ENCODE results near the gene DIAPH2. TPM values are rescaled to one million over a fixed set of nuclear protein-coding genes. Genes with fewer than 3 reads are reported as not detected.

Gene DIAPH2
- total RNA-seq, 1 donor from 2014 or later = 12.3 TPM

DNA sequence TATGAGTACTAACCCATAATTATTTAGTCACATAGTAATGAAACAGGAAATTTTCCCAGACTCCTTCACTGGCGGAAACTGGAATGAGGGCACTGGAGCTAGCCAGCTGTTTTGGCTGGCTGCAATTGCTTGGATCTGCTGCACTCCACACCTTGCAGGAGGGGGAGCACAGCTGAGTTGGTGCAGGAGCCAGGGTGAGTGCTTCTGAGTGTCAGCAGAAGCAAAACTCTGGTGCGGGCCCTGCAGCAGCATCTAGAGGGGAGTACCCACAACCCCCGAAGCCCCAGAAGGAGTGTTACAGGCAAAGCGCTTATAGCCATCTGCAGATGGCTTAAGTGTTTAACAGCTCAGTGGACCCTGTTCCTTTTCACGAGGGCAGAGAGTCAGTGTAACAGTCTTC lies 295.1 kb downstream of the DIAPH2 start:
- DNase-seq (ENCODE audit: low read depth) = no peak
- TF ChIP-seq, protein P1, sequence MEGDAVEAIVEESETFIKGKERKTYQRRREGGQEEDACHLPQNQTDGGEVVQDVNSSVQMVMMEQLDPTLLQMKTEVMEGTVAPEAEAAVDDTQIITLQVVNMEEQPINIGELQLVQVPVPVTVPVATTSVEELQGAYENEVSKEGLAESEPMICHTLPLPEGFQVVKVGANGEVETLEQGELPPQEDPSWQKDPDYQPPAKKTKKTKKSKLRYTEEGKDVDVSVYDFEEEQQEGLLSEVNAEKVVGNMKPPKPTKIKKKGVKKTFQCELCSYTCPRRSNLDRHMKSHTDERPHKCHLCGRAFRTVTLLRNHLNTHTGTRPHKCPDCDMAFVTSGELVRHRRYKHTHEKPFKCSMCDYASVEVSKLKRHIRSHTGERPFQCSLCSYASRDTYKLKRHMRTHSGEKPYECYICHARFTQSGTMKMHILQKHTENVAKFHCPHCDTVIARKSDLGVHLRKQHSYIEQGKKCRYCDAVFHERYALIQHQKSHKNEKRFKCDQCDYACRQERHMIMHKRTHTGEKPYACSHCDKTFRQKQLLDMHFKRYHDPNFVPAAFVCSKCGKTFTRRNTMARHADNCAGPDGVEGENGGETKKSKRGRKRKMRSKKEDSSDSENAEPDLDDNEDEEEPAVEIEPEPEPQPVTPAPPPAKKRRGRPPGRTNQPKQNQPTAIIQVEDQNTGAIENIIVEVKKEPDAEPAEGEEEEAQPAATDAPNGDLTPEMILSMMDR (IDR thresholded peaks at IDR 0.05; ENCODE audit: insufficient read depth, low read length, poor library complexity, severe bottlenecking) = no peak
- no peaks in the 10 kb centered on the region for H3K36me3 ChIP-seq (ENCODE audit: control insufficient read depth, insufficient read depth, low read length)
- H3K27me3 ChIP-seq (ENCODE audit: control insufficient read depth, insufficient read depth, low read length) = no peaks in the 10 kb centered on the region
- H3K4me3 ChIP-seq (ENCODE audit: low read depth, low read length) = no peak overlapping the region

DNA sequence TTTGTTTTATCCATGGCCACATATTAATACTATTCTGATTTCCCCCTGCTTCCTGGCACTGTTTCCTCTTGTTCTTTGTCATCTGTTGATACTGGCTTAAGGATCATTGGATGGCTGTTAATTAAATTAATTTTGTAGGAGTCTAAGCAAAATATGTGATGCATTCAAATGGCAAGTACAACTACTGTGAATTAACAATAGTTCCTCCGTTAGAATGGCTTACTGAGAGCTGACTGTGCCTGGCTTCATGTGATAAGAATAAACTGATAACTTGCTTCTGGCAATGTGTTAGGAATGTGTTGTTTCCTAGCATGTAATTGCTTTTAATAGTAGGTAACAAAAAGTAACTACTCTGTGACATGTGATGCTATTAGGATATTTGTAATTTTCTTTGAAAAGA lies 297.5 kb downstream of the DIAPH2 start:
- no peak for DNase-seq (ENCODE audit: low read depth)
- Histone ChIP-seq H3K27me3 (ENCODE audit: control insufficient read depth, insufficient read depth, low read length) (no peaks in the 10 kb centered on the region), H3K36me3 (ENCODE audit: control insufficient read depth, insufficient read depth, low read length) (no peaks in the 10 kb centered on the region), H3K4me3 (ENCODE audit: low read depth, low read length) (no peak overlapping the region)
- TF ChIP-seq, protein P1 (IDR thresholded peaks at IDR 0.05; ENCODE audit: insufficient read depth, low read length, poor library complexity, severe bottlenecking) = no peak

DNA sequence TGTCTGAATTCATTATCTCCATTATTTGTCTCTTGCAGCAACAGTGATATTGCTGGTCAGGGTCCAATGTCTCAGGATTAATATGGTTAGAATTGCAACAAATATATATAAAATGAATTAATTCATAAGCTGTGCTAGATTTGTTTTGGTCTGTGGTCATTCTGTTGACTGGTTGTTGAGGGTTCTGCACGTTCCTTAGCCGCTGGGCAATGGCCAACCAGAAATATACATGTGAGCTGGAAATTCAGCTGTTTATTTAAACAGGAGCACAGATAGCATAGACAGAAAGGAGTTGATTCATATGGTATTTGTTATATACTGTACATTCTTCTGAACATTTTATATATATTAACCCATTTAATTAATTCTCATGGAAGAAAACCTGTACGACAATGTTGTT lies 299.9 kb downstream of the DIAPH2 start:
- H3K36me3 ChIP-seq (ENCODE audit: control insufficient read depth, insufficient read depth, low read length) = no peaks in the 10 kb centered on the region
- H3K4me3 ChIP-seq (ENCODE audit: low read depth, low read length) = no peak overlapping the region
- TF ChIP-seq, protein P1 (IDR thresholded peaks at IDR 0.05; ENCODE audit: insufficient read depth, low read length, poor library complexity, severe bottlenecking) = no peak
- no peak for DNase-seq (ENCODE audit: low read depth)
- no peaks in the 10 kb centered on the region for H3K27me3 ChIP-seq (ENCODE audit: control insufficient read depth, insufficient read depth, low read length)

DNA sequence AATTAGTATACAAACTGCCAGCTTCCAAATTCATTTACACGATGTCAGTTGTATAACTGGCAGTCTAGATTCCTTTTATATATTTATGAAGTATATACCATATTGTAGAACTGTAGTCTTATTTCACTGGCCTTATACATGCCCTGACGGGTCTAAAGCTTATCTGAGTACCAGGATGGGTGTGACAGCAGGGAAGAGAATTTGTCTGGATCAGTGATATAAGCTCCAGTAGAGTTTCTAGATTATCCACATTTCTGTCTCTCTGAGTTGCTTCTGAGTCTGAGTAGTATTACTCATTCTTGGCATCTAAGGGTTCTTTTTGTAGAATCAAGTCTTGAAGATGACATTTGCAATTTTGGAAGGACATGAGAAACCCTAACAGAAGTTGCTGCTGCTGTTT lies 300.4 kb downstream of the DIAPH2 start:
- TF ChIP-seq, protein P1 (IDR thresholded peaks at IDR 0.05; ENCODE audit: insufficient read depth, low read length, poor library complexity, severe bottlenecking) = no peak
- no peaks in the 10 kb centered on the region for H3K27me3 ChIP-seq (ENCODE audit: control insufficient read depth, insufficient read depth, low read length)
- H3K36me3 ChIP-seq (ENCODE audit: control insufficient read depth, insufficient read depth, low read length) = no peaks in the 10 kb centered on the region
- DNase-seq (ENCODE audit: low read depth) = no peak
- no peak overlapping the region for H3K4me3 ChIP-seq (ENCODE audit: low read depth, low read length)

DNA sequence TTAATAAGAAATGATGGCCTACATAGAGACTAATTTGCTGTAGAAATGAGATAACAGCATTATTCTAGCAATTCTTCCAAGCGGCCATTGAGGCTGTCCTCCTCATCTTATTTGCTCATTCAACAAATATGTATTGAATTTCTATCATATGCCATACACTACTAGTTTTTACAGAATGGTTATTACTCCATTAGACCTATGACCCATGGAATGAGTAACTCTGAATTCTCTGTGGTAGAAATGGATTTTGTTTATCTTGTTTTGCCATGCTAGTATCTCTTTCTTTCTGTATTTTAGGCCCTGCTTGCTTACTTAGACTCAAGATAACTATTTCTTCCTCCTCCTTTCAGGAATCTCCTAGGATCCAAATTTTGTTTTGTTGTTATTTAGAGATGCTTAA lies 302.6 kb downstream of the DIAPH2 start:
- DNase-seq (ENCODE audit: low read depth) = no peak
- no peaks in the 10 kb centered on the region for H3K27me3 ChIP-seq (ENCODE audit: control insufficient read depth, insufficient read depth, low read length)
- no peak overlapping the region for H3K4me3 ChIP-seq (ENCODE audit: low read depth, low read length)
- TF ChIP-seq, protein P1 (IDR thresholded peaks at IDR 0.05; ENCODE audit: insufficient read depth, low read length, poor library complexity, severe bottlenecking) = no peak
- no peaks in the 10 kb centered on the region for H3K36me3 ChIP-seq (ENCODE audit: control insufficient read depth, insufficient read depth, low read length)

GRCh38 chrX:96989830-96990571 lies 305.4 kb downstream of the DIAPH2 start:
- TF ChIP-seq, protein P1 (IDR thresholded peaks at IDR 0.05; ENCODE audit: insufficient read depth, low read length, poor library complexity, severe bottlenecking) = no peak
- no peak for DNase-seq (ENCODE audit: low read depth)
- Histone ChIP-seq H3K36me3 (ENCODE audit: control insufficient read depth, insufficient read depth, low read length) (no peaks in the 10 kb centered on the region), H3K27me3 (ENCODE audit: control insufficient read depth, insufficient read depth, low read length) (no peaks in the 10 kb centered on the region), H3K4me3 (ENCODE audit: low read depth, low read length) (no peak overlapping the region)
